ENCODE data around the gene DCLRE1C.
"Not testable (repeated sequence)": the region's sequence is repeated elsewhere in the genome, so short reads cannot be mapped to it uniquely, and the experiment has no call there.

The DCLRE1C gene

DNA sequence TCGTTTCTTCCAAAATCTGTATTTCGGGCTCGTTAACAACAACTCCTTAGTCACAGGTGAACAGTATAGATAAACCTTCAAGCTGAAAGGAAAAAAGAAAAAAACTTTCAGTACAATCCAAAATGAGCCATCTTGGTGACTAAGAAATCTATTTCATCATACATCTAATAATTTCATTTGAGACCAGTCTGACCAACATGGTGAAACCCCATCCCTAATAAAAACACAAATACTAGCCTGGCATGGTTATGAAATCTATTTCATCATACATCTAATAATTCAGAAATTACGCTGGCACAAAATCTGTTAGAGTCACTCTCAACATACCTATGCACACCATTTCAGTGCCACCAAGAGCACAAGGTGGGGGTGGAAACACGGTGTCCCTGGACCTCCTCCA lies 8.8 kb downstream of the DCLRE1C start:
- Histone ChIP-seq H3K9ac (ENCODE audit: low read length in 5 of 5) (no peak overlapping the region), H3K27ac (ENCODE audit: low read depth, low read length) (no peak overlapping the region), H3K9me3 (ENCODE audit: control insufficient read depth in 5 of 5, low read length in 5 of 5) (no peaks in the 10 kb centered on the region), H3K36me3 (ENCODE audit: control insufficient read depth in 5 of 5, insufficient read depth in 5 of 5, low read length in 5 of 5) (peaks cover 2 to 51% (median 39%) of the 10 kb centered on the region in 5 donors), H3K4me1 (ENCODE audit: control insufficient read depth in 5 of 5, insufficient read depth in 5 of 5, low read length in 5 of 5) (peaks cover 0 to 6% (median 0%) of the 10 kb centered on the region in 5 donors), H3K27me3 (ENCODE audit: control insufficient read depth in 5 of 5, insufficient read depth in 4 of 5, low read length in 5 of 5) (no peaks in the 10 kb centered on the region), H3K4me3 (ENCODE audit: low read depth in 1 of 5, low read length in 5 of 5) (no peak overlapping the region)

DNA sequence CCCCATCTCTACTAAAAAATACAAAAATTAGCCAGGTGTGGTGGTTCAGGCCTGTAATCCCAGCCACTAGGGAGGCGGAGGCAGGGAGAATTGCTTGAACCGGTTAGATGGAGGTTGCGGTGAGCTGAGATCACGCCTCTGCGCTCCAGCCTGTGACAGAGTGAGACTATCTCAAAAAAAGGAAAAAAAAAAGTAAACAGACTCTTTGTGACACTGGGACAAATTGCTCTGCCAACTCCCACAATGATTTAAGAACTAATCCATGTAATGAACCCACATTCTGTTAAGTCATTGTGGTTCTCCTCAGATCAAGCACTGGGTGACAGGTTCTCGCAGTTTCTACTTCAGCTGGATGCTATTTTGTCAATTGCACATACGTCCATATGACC lies 11.0 kb downstream of the DCLRE1C start:
- H3K4me1 ChIP-seq (ENCODE audit: control insufficient read depth in 5 of 5, insufficient read depth in 5 of 5, low read length in 5 of 5); H3K27ac ChIP-seq (ENCODE audit: low read depth, low read length); H3K9ac ChIP-seq (ENCODE audit: low read length in 5 of 5); H3K27me3 ChIP-seq (ENCODE audit: control insufficient read depth in 5 of 5, insufficient read depth in 4 of 5, low read length in 5 of 5); H3K4me3 ChIP-seq (ENCODE audit: low read depth in 1 of 5, low read length in 5 of 5); H3K9me3 ChIP-seq (ENCODE audit: control insufficient read depth in 5 of 5, low read length in 5 of 5): not testable (repeated sequence)
- H3K36me3 ChIP-seq (ENCODE audit: control insufficient read depth in 5 of 5, insufficient read depth in 5 of 5, low read length in 5 of 5), result peaks cover 7 to 54% (median 34%) of the 10 kb centered on the region in 5 donors

DNA sequence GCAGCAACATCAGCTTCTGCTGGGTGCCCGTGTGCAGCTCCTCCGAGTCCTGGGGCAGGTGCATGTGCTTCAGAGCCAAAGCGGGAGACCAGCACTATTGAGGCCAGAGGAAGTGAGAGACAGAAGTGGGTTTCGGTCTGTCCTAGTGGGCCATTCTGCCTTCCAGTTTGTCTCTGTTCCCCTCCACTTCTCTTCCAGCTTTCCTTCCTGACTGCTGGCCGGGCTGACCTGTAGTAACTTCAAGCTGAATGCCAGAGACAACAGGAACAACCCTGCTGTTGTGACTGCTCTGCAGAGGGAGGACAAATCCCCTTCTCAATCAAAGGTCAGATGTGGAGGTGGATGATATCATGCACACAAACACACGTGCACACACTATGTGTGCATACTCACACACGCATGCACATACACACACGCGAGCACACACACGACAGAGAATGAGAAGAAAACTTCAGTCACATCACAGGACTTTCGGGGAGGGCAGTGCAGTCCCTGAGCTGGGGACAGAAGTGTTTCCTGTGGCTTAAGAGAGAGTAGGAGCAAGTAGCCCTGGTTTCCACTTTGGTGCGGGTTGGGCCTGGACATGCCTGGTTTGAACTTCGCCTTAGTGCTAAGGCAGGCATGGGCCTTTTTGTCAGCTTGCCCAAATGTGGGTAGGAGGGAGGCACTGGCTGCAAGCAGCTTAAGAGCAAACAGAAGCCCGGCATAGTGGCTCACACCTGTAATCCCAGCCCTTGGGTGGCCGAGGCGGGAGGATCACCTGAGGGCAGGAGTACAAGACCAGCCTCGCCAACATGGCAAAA lies 11.5 kb downstream of the DCLRE1C start:
- not testable (repeated sequence) for H3K27me3 ChIP-seq (ENCODE audit: control insufficient read depth in 5 of 5, insufficient read depth in 4 of 5, low read length in 5 of 5); H3K9me3 ChIP-seq (ENCODE audit: control insufficient read depth in 5 of 5, low read length in 5 of 5); H3K9ac ChIP-seq (ENCODE audit: low read length in 5 of 5); H3K27ac ChIP-seq (ENCODE audit: low read depth, low read length); H3K4me1 ChIP-seq (ENCODE audit: control insufficient read depth in 5 of 5, insufficient read depth in 5 of 5, low read length in 5 of 5); H3K4me3 ChIP-seq (ENCODE audit: low read depth in 1 of 5, low read length in 5 of 5)
- H3K36me3 ChIP-seq (ENCODE audit: control insufficient read depth in 5 of 5, insufficient read depth in 5 of 5, low read length in 5 of 5), result peaks cover 7 to 54% (median 28%) of the 10 kb centered on the region in 5 donors

DNA sequence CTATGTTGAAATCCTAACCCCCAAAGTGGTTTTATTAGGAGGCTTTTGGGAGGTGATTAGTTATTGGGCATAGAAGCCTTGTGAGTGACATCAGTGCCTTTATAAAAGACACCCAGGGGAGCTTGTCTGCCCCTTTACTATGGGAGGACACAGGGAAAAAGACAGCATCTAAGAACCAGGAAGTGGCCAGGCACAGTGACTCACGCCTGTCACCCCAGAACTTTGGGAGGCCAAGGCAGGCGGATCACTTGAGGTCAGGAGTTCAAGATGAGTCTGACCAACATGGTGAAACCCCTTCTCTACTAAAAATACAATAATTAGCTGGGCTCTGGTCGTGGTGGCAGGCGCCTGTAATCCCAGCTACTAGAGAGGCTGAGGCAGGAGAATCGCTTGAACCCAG lies 14.9 kb downstream of the DCLRE1C start:
- H3K27ac ChIP-seq (ENCODE audit: low read depth, low read length); H3K9me3 ChIP-seq (ENCODE audit: control insufficient read depth in 5 of 5, low read length in 5 of 5); H3K27me3 ChIP-seq (ENCODE audit: control insufficient read depth in 5 of 5, insufficient read depth in 4 of 5, low read length in 5 of 5); H3K4me1 ChIP-seq (ENCODE audit: control insufficient read depth in 5 of 5, insufficient read depth in 5 of 5, low read length in 5 of 5); H3K4me3 ChIP-seq (ENCODE audit: low read depth in 1 of 5, low read length in 5 of 5); H3K9ac ChIP-seq (ENCODE audit: low read length in 5 of 5): not testable (repeated sequence)
- peaks cover 5 to 45% (median 20%) of the 10 kb centered on the region in 5 donors for H3K36me3 ChIP-seq (ENCODE audit: control insufficient read depth in 5 of 5, insufficient read depth in 5 of 5, low read length in 5 of 5)

DNA sequence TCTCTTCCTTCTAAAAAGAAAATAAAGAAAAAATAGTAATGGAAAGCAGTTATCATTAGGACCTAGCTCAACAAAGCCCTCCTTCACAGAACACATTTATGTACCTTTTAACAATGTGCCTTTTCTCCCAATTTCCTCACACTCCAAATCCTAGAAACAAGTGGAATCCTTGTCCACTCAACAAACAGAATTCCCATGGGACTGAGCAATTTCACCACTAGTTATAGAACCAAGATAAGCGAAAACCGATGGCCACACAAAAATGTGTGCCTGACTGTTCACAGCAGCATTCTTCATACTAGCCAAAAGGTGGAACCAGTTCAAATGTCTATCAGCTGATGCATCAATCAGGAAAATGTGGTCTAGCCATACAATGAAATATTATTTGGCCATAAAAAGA lies 17.3 kb downstream of the DCLRE1C start:
- Histone ChIP-seq H3K9me3 (ENCODE audit: control insufficient read depth in 5 of 5, low read length in 5 of 5) (no peaks in the 10 kb centered on the region), H3K36me3 (ENCODE audit: control insufficient read depth in 5 of 5, insufficient read depth in 5 of 5, low read length in 5 of 5) (peaks cover 5 to 52% (median 29%) of the 10 kb centered on the region in 5 donors), H3K4me1 (ENCODE audit: control insufficient read depth in 5 of 5, insufficient read depth in 5 of 5, low read length in 5 of 5) (peaks cover 0 to 4% (median 0%) of the 10 kb centered on the region in 5 donors), H3K27me3 (ENCODE audit: control insufficient read depth in 5 of 5, insufficient read depth in 4 of 5, low read length in 5 of 5) (no peaks in the 10 kb centered on the region), H3K27ac (ENCODE audit: low read depth, low read length) (no peak overlapping the region), H3K4me3 (ENCODE audit: low read depth in 1 of 5, low read length in 5 of 5) (no peak overlapping the region), H3K9ac (ENCODE audit: low read length in 5 of 5) (no peak overlapping the region)

DNA sequence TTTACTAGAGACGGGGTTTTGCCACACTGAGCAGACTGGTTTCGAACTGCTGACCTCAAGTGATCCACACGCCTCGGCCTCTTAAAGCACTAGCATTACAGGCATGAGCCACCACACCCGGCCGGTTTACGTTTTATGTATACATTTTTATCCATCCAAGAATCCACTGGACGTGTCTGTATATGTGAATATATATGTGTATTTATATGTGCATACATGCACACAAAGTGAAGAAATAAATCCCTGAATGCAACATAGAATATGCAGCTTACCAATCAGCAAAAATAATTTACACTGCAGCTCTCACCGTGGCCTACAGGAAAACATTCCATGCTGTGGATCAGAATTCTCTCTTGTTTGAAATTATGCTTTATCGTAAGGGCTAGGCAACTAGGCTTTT lies 23.3 kb downstream of the DCLRE1C start:
- Histone ChIP-seq H3K27ac (ENCODE audit: low read depth, low read length) (no peak overlapping the region), H3K9ac (ENCODE audit: low read length in 5 of 5) (no peak overlapping the region), H3K27me3 (ENCODE audit: control insufficient read depth in 5 of 5, insufficient read depth in 4 of 5, low read length in 5 of 5) (no peaks in the 10 kb centered on the region), H3K4me3 (ENCODE audit: low read depth in 1 of 5, low read length in 5 of 5) (no peak overlapping the region), H3K9me3 (ENCODE audit: control insufficient read depth in 5 of 5, low read length in 5 of 5) (no peaks in the 10 kb centered on the region), H3K4me1 (ENCODE audit: control insufficient read depth in 5 of 5, insufficient read depth in 5 of 5, low read length in 5 of 5) (no peaks in the 10 kb centered on the region), H3K36me3 (ENCODE audit: control insufficient read depth in 5 of 5, insufficient read depth in 5 of 5, low read length in 5 of 5) (peaks cover 22 to 84% (median 57%) of the 10 kb centered on the region in 5 donors)

DNA sequence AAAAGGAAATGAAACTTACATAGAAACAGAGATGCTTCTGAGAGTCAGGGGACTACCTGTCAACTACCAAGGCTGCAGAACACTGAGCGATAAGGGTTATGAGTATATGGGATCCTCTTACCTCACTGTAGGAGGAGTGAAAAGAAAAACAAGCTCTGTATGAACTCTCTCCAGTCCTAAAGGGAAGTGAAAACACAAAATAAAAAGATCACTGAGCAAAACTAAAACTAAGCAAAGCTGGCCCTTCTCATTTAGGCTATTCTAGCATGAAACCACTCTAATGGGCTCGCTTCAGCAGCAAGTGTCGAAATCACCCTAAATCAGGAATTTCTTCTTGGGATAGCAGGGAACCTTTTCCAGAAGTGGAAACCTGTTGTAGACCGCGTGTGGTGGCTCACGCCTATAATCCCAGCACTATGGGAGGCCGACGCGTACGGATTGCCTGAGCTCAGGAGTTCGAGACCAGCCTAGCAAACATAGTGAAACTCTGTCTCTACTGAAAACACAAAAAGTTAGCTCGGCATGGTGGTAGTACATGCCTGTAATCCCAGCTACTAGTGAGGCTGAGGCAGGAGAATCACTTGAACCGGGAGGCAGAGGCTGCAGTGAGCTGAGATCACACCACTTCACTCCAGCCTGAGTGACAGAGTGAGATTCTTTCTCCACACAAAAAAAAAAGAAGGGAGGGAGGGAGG lies 27.0 kb downstream of the DCLRE1C start:
- Histone ChIP-seq H3K27me3 (ENCODE audit: control insufficient read depth in 5 of 5, insufficient read depth in 4 of 5, low read length in 5 of 5) (no peaks in the 10 kb centered on the region), H3K4me3 (ENCODE audit: low read depth in 1 of 5, low read length in 5 of 5) (no peak overlapping the region), H3K27ac (ENCODE audit: low read depth, low read length) (no peak overlapping the region), H3K36me3 (ENCODE audit: control insufficient read depth in 5 of 5, insufficient read depth in 5 of 5, low read length in 5 of 5) (peaks cover 34 to 80% (median 48%) of the 10 kb centered on the region in 5 donors), H3K9me3 (ENCODE audit: control insufficient read depth in 5 of 5, low read length in 5 of 5) (no peaks in the 10 kb centered on the region), H3K4me1 (ENCODE audit: control insufficient read depth in 5 of 5, insufficient read depth in 5 of 5, low read length in 5 of 5) (no peaks in the 10 kb centered on the region), H3K9ac (ENCODE audit: low read length in 5 of 5) (no peak overlapping the region)

DNA sequence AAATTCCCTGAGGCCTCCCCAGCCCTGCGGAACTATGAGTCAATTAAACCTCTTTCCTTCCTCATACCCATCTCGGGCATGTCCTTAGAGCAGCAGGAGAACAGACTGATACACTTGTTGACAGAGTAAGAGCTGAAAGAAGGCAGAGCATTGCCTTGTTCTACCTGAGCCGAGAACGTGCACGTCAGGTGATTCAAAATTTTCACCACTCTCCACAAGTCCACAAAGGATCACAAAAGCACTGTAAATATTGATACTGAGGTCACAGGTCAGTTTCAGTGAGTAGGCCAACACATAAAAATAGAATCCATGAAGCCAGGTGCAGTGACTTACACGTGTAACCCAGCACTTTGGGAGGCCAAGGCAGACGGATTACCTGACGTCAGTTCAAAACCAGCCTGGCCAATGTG lies 27.8 kb downstream of the DCLRE1C start:
- H3K27me3 ChIP-seq (ENCODE audit: control insufficient read depth in 5 of 5, insufficient read depth in 4 of 5, low read length in 5 of 5), result no peaks in the 10 kb centered on the region
- H3K27ac ChIP-seq (ENCODE audit: low read depth, low read length), result no peak overlapping the region
- no peak overlapping the region for H3K9ac ChIP-seq (ENCODE audit: low read length in 5 of 5)
- H3K4me3 ChIP-seq (ENCODE audit: low read depth in 1 of 5, low read length in 5 of 5), result no peak overlapping the region
- no peaks in the 10 kb centered on the region for H3K4me1 ChIP-seq (ENCODE audit: control insufficient read depth in 5 of 5, insufficient read depth in 5 of 5, low read length in 5 of 5)
- H3K9me3 ChIP-seq (ENCODE audit: control insufficient read depth in 5 of 5, low read length in 5 of 5), result no peaks in the 10 kb centered on the region
- peaks cover 37 to 80% (median 56%) of the 10 kb centered on the region in 5 donors for H3K36me3 ChIP-seq (ENCODE audit: control insufficient read depth in 5 of 5, insufficient read depth in 5 of 5, low read length in 5 of 5)

DNA sequence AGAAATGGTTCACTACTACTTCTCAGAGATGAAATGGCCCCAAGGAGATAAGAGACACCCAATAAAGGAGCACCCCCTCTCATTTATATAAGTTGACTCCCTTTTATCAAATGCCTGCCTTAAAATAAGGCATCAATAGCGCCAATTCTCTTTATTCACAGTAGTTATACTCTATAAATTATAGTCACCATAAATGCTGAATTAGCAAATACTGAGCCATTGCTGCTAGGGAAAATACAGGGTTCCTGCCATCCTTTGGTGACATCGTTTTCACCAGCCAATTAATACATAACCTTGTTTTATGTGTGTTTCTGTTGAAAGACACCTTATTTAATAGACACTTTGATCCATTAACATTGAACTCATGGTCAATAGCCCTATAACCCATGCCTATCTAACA lies 28.6 kb downstream of the DCLRE1C start:
- Histone ChIP-seq H3K27ac (ENCODE audit: low read depth, low read length) (no peak overlapping the region), H3K27me3 (ENCODE audit: control insufficient read depth in 5 of 5, insufficient read depth in 4 of 5, low read length in 5 of 5) (no peaks in the 10 kb centered on the region), H3K9me3 (ENCODE audit: control insufficient read depth in 5 of 5, low read length in 5 of 5) (no peaks in the 10 kb centered on the region), H3K4me1 (ENCODE audit: control insufficient read depth in 5 of 5, insufficient read depth in 5 of 5, low read length in 5 of 5) (no peaks in the 10 kb centered on the region), H3K4me3 (ENCODE audit: low read depth in 1 of 5, low read length in 5 of 5) (no peak overlapping the region), H3K36me3 (ENCODE audit: control insufficient read depth in 5 of 5, insufficient read depth in 5 of 5, low read length in 5 of 5) (peaks cover 33 to 80% (median 55%) of the 10 kb centered on the region in 5 donors), H3K9ac (ENCODE audit: low read length in 5 of 5) (no peak overlapping the region)

DNA sequence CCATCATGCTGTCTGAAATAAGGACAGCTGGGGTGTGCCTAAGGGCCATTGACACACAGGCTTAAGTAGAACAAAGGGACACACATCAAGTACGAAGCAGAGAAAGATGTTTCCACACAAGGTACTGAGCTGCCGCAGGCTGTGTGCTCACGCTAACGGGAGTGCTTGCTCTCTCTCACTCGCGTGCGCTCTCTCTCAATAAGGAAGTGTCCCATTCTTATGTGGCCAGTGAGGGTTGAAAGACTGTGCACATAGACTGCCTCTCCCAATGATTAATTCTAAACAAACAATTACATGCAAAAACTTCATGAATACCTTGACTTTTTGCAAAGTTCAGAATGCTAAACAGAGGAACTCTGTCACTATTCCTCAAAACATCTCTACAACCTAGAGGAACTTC lies 29.9 kb downstream of the DCLRE1C start:
- Histone ChIP-seq H3K9me3 (ENCODE audit: control insufficient read depth in 5 of 5, low read length in 5 of 5) (no peaks in the 10 kb centered on the region), H3K4me3 (ENCODE audit: low read depth in 1 of 5, low read length in 5 of 5) (no peak overlapping the region), H3K9ac (ENCODE audit: low read length in 5 of 5) (no peak overlapping the region), H3K27me3 (ENCODE audit: control insufficient read depth in 5 of 5, insufficient read depth in 4 of 5, low read length in 5 of 5) (no peaks in the 10 kb centered on the region), H3K36me3 (ENCODE audit: control insufficient read depth in 5 of 5, insufficient read depth in 5 of 5, low read length in 5 of 5) (peaks cover 37 to 82% (median 65%) of the 10 kb centered on the region in 5 donors), H3K4me1 (ENCODE audit: control insufficient read depth in 5 of 5, insufficient read depth in 5 of 5, low read length in 5 of 5) (no peaks in the 10 kb centered on the region), H3K27ac (ENCODE audit: low read depth, low read length) (no peak overlapping the region)
